GM08714 (cell line): ENCODE results near the gene PRKD2.
A peak's percentile ranks its signal among the peaks of the same experiment; 100 is the strongest.

Experiments
- H3K4me3 ChIP-seq: fragments of 200-500 bp; sonication (Bioruptor generic); 2 replicates; pipeline ENCODE4 v1.5.1; 2014; ENCODE audit warnings: mild to moderate bottlenecking, low read length, inconsistent platforms
- ZNF274 ChIP-seq: IDR thresholded peaks from 2 replicates; pipeline ENCODE4 v1.6.1; 2012; ENCODE audit warnings: mild to moderate bottlenecking, low read depth, low read length

PRKD2 gene

GRCh38 chr19:46691104-46691503, 25.8 kb downstream of the PRKD2 start:
- no peak for TF ChIP-seq ZNF274
- no peak overlapping the region for H3K4me3 ChIP-seq

DNA sequence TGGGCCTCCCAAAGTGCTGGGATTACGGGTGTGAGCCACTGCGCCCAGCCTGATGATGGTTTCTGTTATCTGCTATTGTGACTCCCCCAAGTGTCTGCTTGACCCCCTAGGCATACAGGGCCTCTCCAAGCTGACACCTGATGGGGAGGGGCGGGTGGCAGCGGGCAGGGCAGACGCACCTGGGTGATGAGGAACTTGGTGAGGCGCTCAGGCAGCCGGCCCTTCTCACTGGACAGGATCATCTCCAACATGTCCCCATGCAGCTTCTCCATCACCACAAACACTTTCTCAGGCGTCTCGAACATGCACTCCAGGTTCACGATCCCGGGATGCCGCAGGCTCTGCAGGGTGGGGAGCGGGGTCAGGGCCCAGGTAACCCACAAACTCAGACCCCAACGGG, 27.6 kb downstream of the PRKD2 start:
- H3K4me3 ChIP-seq: no peak overlapping the region
- TF ChIP-seq ZNF274: no peak

DNA sequence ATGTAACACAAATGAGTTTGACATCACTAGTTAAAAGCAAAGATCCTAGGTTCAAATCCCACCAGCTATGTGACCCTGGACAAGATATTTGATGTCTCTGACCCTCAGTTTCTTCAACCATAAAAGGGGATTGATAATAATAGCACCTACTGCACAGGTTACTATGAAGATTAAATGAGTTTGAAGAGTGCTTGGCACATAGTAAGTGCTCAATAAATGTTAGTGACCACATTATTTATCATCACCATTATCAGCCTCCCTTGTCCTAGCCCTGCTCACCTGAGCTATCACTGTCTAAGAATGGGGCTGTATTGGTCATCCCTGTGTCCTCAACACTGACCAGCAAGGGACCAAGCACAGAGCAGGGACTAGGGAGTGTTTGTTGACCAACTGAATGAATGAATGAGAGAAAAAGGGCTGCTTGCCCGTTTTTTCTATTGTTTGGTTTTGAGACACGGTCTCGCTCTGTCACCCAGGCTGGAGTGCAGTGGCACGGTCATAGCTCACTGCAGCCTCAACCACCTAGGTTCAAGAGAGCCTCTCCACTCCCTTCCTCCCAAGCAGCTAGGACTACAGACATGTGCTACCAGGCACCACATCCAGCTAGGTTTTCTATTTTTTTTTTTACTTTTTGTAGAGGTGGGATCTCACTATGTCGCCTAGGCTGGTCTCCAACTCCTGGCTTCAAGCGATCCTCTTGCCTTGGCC, 29.3 kb downstream of the PRKD2 start:
- no peak for TF ChIP-seq ZNF274
- H3K4me3 ChIP-seq: no peak overlapping the region

GRCh38 chr19:46685189-46685588, 31.7 kb downstream of the PRKD2 start:
- no peak for TF ChIP-seq ZNF274
- H3K4me3 ChIP-seq: no peak overlapping the region

DNA sequence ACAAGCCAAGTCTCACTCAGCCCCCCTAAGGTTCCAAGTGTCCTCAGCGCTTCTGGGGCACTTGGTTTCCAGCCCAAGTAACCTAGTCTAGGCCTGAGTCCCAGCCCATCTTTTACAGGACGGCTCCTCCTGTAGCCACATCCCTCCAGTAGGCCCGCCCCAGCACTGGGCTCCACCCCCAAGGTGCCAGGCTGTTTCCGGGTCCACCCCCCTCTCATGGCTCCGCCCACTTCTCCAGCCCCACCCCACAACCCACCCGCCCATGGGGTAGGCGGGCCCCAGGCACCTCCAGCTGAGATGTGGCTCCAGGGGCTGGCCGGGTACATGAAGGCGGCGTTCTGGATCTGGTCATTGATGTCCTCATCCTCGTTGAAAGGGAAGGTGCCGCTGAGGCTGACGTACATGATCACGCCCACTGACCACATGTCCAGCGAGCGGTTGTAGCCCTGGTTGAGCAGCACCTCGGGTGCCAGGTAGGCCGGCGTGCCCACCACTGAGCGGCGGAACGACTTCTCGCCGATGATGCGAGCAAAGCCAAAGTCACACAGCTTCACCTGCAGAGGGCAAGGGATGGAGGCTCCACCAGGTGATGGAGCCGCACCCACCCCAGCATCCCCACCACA, 38.7 kb downstream of the PRKD2 start:
- H3K4me3 ChIP-seq: no peak overlapping the region
- TF ChIP-seq ZNF274: no peak

- no peak for TF ChIP-seq ZNF274
- H3K4me3 ChIP-seq: no peak overlapping the region
Measured at GRCh38 chr19:46674416-46675178, 42.3 kb downstream of the PRKD2 start.

GRCh38 chr19:46670813-46671212, 46.1 kb downstream of the PRKD2 start:
- no peak overlapping the region for H3K4me3 ChIP-seq
- TF ChIP-seq ZNF274: no peak

GRCh38 chr19:46668662-46669061, 48.3 kb downstream of the PRKD2 start:
- no peak overlapping the region for H3K4me3 ChIP-seq
- TF ChIP-seq ZNF274: no peak

- TF ChIP-seq ZNF274: no peak
- H3K4me3 ChIP-seq: no peak overlapping the region
Measured at GRCh38 chr19:46665072-46665471, 51.8 kb downstream of the PRKD2 start.

- peak overlapping the region; percentile 59; the same call in 1 of the 2 replicates for H3K4me3 ChIP-seq
- no peak for TF ChIP-seq ZNF274
Measured at GRCh38 chr19:46661735-46662592, 55.0 kb downstream of the PRKD2 start.

- peak within 1 kb of the TSS; percentile 59; the same call in 1 of the 2 replicates for H3K4me3 ChIP-seq
- no peak for TF ChIP-seq ZNF274
Measured at GRCh38 chr19:46661020-46661731, 55.7 kb downstream of the PRKD2 start, which contains the start of gene DACT3. TSS of gene DACT3 (minus strand) at chr19:46661182. CDS start at chr19:46661064, 118 bp downstream.

GRCh38 chr19:46660551-46661019, 56.3 kb downstream of the PRKD2 start:
- TF ChIP-seq ZNF274: no peak
- H3K4me3 ChIP-seq: peak overlapping the region; percentile 53; the same call in 1 of the 2 replicates

GRCh38 chr19:46660008-46660517, 56.9 kb downstream of the PRKD2 start:
- TF ChIP-seq ZNF274: no peak
- H3K4me3 ChIP-seq: no peak overlapping the region; the same call in 1 of the 2 replicates
